Activated CD4-positive, alpha-beta T cell treated with anti-CD3 and anti-CD28 coated beads for 1 hour (primary cell): Measurements from ENCODE around the gene BAHD1.
"Not testable (repeated sequence)": the region's sequence is repeated elsewhere in the genome, so short reads cannot be mapped to it uniquely, and the experiment has no call there.

Experiments
- DNase-seq: peaks from one replicate; pipeline ENCODE4 v3.0.0-alpha.2; 2020

Gene BAHD1

GRCh38 chr15:40446144-40446543, 5.4 kb downstream of the BAHD1 start:
- no peak for DNase-seq

GRCh38 chr15:40448354-40448753, 7.6 kb downstream of the BAHD1 start:
- no peak for DNase-seq

GRCh38 chr15:40449275-40449674, 8.5 kb downstream of the BAHD1 start:
- DNase-seq = no peak

- no peak for DNase-seq
These were observed 9.3 kb downstream of the BAHD1 start for GRCh38 chr15:40450047-40450446.

GRCh38 chr15:40451527-40452158, 10.9 kb downstream of the BAHD1 start:
- DNase-seq = no peak

- DNase-seq = no peak
These were observed 11.7 kb downstream of the BAHD1 start for GRCh38 chr15:40452296-40453090.

GRCh38 chr15:40453941-40454340, 13.2 kb downstream of the BAHD1 start:
- not testable (repeated sequence) for DNase-seq

GRCh38 chr15:40454904-40455391, 14.2 kb downstream of the BAHD1 start:
- DNase-seq = no peak

GRCh38 chr15:40456299-40456712, 15.6 kb downstream of the BAHD1 start:
- DNase-seq = no peak

GRCh38 chr15:40456738-40457137, 16.0 kb downstream of the BAHD1 start:
- no peak for DNase-seq

- DNase-seq = no peak
These were observed 18.0 kb downstream of the BAHD1 start for GRCh38 chr15:40458495-40459371.

- DNase-seq = no peak
These were observed 18.8 kb downstream of the BAHD1 start for GRCh38 chr15:40459391-40460015.

- DNase-seq = no peak
These were observed 19.7 kb downstream of the BAHD1 start for GRCh38 chr15:40460404-40460803.

- no peak for DNase-seq
These were observed 21.2 kb downstream of the BAHD1 start for GRCh38 chr15:40461958-40462357.

GRCh38 chr15:40463279-40463678, 22.5 kb downstream of the BAHD1 start:
- DNase-seq = no peak

GRCh38 chr15:40463886-40464545, 23.3 kb downstream of the BAHD1 start:
- no peak for DNase-seq

- DNase-seq = no peak
These were observed 23.9 kb downstream of the BAHD1 start for GRCh38 chr15:40464595-40465185.

GRCh38 chr15:40465939-40466338, 25.2 kb downstream of the BAHD1 start:
- no peak for DNase-seq

- no peak for DNase-seq
These were observed 25.9 kb downstream of the BAHD1 start for GRCh38 chr15:40466426-40467260.

- no peak for DNase-seq
These were observed 26.5 kb downstream of the BAHD1 start for GRCh38 chr15:40467261-40467615.

- no peak for DNase-seq
These were observed 28.2 kb downstream of the BAHD1 start for GRCh38 chr15:40468898-40469331.
